Measurements from ENCODE around the gene LOC128125822.

Gene LOC128125822

DNA sequence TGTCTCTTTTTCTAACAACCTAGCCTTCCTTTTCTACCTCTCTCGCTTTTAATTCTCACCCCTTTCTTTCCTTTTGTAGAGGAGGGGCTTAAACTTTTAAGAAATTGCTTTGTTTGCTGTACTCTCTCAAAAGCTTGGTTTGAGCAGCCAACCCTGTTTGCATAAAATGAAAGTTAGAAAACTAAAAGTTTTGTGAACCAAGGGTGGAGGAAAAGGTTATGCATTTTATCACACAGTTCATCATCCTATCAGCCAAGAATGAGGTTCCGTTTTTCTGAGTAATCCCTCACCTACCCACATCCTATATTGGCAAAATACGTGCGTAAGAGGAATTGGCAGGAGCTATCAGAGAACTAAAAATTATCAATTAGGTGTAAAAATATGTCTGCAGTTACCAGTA lies 42.8 kb upstream of the LOC128125822 start:
- Mint-ChIP-seq H3K4me3 (peak overlapping the region; percentile 12 to 88 (median 62)), H3K36me3 (no peaks in the 10 kb centered on the region), H3K4me1 (peaks cover 9 to 21% (median 11%) of the 10 kb centered on the region in 4 donors), H3K9me3 (peaks cover 0 to 3% (median 0%) of the 10 kb centered on the region in 8 donors), H3K27ac (peak overlapping the region in 5 of 7 donors; percentile 63 to 81 (median 75)), H3K27me3 (no peaks in the 10 kb centered on the region)
- Histone ChIP-seq H3K4me1 (ENCODE audit: insufficient read depth, low read length) (peaks cover 12% of the 10 kb centered on the region), H3K36me3 (ENCODE audit: insufficient read depth, low read length) (no peaks in the 10 kb centered on the region), H3K27ac (ENCODE audit: low read depth, low read length) (peak overlapping the region; percentile 10), H3K9me3 (ENCODE audit: control insufficient read depth in 1 of 2, low read length in 2 of 2) (no peaks in the 10 kb centered on the region), H3K4me3 (ENCODE audit: low read length in 2 of 2) (no peak overlapping the region), H3K27me3 (ENCODE audit: insufficient read depth, low read length) (no peaks in the 10 kb centered on the region)
- peak in 2 of 5 donors; percentile 1 to 19 for DNase-seq
- intact Hi-C loops (cut with micrococcal nuclease), result no loop called here
- ChIA-PET POLR2A (ENCODE audit: partially characterized antibody) (no interaction called here), CTCF (ENCODE audit: partially characterized antibody) (no interaction called here)

DNA sequence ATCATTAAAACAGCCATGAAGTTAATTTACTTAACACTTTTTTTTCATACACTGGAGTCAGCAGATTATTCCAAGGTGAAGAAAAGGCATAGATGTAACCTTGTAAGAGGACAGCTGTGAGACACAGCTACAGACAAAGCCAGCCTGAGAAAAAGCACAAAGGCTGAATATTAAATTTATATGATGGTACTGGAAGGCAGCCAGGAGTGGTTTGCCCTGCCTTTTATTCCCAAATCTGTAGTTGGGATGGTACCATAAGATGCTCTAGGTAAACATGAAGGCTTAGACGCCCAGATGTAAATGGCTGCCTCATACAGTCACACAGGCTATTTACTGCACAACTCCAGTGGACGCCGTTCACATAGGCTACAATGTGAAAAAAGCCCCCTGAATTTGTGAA lies 42.1 kb upstream of the LOC128125822 start:
- POLR2A ChIA-PET (ENCODE audit: partially characterized antibody), result no interaction called here
- H3K4me3 Mint-ChIP-seq, result no peak overlapping the region

DNA sequence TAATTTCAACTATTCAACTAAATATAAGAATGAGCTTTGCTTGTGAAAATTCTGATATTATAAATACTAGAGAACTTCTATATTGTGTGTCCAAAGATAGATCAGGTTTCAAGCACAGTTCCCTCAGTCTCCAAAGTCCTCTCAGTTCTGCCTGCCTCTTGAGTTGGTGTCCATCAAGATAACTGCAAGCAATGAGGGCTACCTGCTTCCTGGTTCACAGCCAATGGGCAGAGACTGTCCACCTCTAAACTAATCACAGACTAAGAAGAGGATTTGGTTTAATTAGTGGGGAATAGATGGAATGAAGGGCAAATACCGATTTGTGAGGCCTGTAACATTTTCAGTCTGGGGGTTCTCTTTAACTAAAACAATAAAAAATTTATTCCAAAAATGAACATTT lies 41.3 kb upstream of the LOC128125822 start:
- Histone ChIP-seq H3K4me3 (ENCODE audit: low read length in 2 of 2) (no peak overlapping the region), H3K9me3 (ENCODE audit: control insufficient read depth in 1 of 2, low read length in 2 of 2) (no peaks in the 10 kb centered on the region), H3K27me3 (ENCODE audit: insufficient read depth, low read length) (no peaks in the 10 kb centered on the region), H3K36me3 (ENCODE audit: insufficient read depth, low read length) (no peaks in the 10 kb centered on the region), H3K27ac (ENCODE audit: low read depth, low read length) (no peak overlapping the region), H3K4me1 (ENCODE audit: insufficient read depth, low read length) (peaks cover 12% of the 10 kb centered on the region)
- Mint-ChIP-seq H3K36me3 (no peaks in the 10 kb centered on the region), H3K9me3 (no peaks in the 10 kb centered on the region), H3K27me3 (no peaks in the 10 kb centered on the region), H3K4me3 (no peak overlapping the region), H3K4me1 (peaks cover 6 to 13% (median 11%) of the 10 kb centered on the region in 4 donors), H3K27ac (no peak overlapping the region)
- POLR2A ChIA-PET (ENCODE audit: partially characterized antibody), result no interaction called here
- intact Hi-C loops (cut with micrococcal nuclease), result no loop called here
- CTCF ChIA-PET (ENCODE audit: partially characterized antibody), result no interaction called here
- DNase-seq, result no peak

More for the DNA sequence above, 42.1 kb upstream of the LOC128125822 start:
- Mint-ChIP-seq H3K36me3 (no peaks in the 10 kb centered on the region), H3K27me3 (no peaks in the 10 kb centered on the region), H3K4me1 (peaks cover 7 to 19% (median 11%) of the 10 kb centered on the region in 4 donors), H3K27ac (peak overlapping the region in 3 of 7 donors; percentile 63 to 77 (median 75)), H3K9me3 (peaks cover 0 to 3% (median 0%) of the 10 kb centered on the region in 8 donors)
- Histone ChIP-seq H3K9me3 (ENCODE audit: control insufficient read depth in 1 of 2, low read length in 2 of 2) (no peaks in the 10 kb centered on the region), H3K4me1 (ENCODE audit: insufficient read depth, low read length) (peaks cover 12% of the 10 kb centered on the region), H3K27me3 (ENCODE audit: insufficient read depth, low read length) (no peaks in the 10 kb centered on the region), H3K36me3 (ENCODE audit: insufficient read depth, low read length) (no peaks in the 10 kb centered on the region), H3K4me3 (ENCODE audit: low read length in 2 of 2) (no peak overlapping the region), H3K27ac (ENCODE audit: low read depth, low read length) (no peak overlapping the region)
- no peak for DNase-seq
- intact Hi-C loops (cut with micrococcal nuclease), result no loop called here
- CTCF ChIA-PET (ENCODE audit: partially characterized antibody), result no interaction called here

DNA sequence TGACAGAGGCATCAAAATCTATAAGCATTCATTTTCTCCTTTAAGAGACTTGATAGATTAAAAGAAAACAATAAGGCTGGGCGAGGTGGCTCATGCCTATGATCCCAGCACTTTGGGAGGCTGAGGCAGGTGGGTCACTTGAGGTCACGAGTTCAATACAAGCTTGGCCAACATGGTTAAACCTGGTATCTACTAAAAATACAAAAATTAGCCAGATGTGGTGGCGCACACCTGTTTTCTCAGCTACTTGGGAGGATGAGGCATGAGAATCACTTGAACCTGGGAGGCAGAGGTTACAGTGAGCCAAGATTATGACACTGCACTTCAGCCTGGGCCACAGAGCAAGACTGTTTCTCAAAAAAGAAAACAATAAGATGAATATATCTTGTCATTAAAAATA lies 39.3 kb upstream of the LOC128125822 start:
- H3K4me1 ChIP-seq (ENCODE audit: insufficient read depth, low read length), result peaks cover 12% of the 10 kb centered on the region
- Mint-ChIP-seq H3K4me3 (no peak overlapping the region), H3K27me3 (no peaks in the 10 kb centered on the region), H3K4me1 (peaks cover 6 to 13% (median 10%) of the 10 kb centered on the region in 4 donors), H3K36me3 (no peaks in the 10 kb centered on the region), H3K9me3 (no peaks in the 10 kb centered on the region), H3K27ac (no peak overlapping the region)
- ChIA-PET POLR2A (ENCODE audit: partially characterized antibody) (no interaction called here), CTCF (ENCODE audit: partially characterized antibody) (interaction anchor here (1.1 to 1.2 kb wide), 2 partner anchors 41 to 42 kb away, joined by 3 read pairs; no protein-coding TSS in a partner anchor)
- DNase-seq, result no peak
- intact Hi-C loops (cut with micrococcal nuclease), result no loop called here
- H3K36me3 ChIP-seq (ENCODE audit: insufficient read depth, low read length), result no peaks in the 10 kb centered on the region
- H3K9me3 ChIP-seq (ENCODE audit: control insufficient read depth in 1 of 2, low read length in 2 of 2), result no peaks in the 10 kb centered on the region
- no peaks in the 10 kb centered on the region for H3K27me3 ChIP-seq (ENCODE audit: insufficient read depth, low read length)
- H3K4me3 ChIP-seq (ENCODE audit: low read length in 2 of 2), result no peak overlapping the region
- H3K27ac ChIP-seq (ENCODE audit: low read depth, low read length), result no peak overlapping the region

DNA sequence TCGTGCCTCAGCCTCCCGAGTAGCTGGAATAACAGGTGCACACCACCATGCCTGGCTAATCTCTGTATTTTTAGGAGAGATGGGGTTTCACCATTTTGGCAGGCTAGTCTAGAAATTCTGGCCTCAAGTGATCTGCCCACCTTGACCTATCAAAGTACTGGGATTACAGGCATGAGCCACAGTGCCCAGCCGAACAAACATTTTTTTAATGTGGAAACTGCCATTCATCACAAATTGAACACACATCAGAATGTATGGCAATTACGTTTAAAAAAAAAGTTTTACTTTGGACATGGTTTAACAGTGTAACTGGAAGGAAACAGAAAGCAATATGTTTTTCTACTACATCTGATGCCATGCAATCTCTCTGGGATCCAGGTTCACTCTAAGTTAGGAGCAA lies 38.3 kb upstream of the LOC128125822 start:
- Histone ChIP-seq H3K9me3 (ENCODE audit: control insufficient read depth in 1 of 2, low read length in 2 of 2) (no peaks in the 10 kb centered on the region), H3K36me3 (ENCODE audit: insufficient read depth, low read length) (no peaks in the 10 kb centered on the region), H3K27ac (ENCODE audit: low read depth, low read length) (no peak overlapping the region), H3K4me3 (ENCODE audit: low read length in 2 of 2) (no peak overlapping the region), H3K27me3 (ENCODE audit: insufficient read depth, low read length) (no peaks in the 10 kb centered on the region), H3K4me1 (ENCODE audit: insufficient read depth, low read length) (peaks cover 12% of the 10 kb centered on the region)
- intact Hi-C loops (cut with micrococcal nuclease), result no loop called here
- peaks cover 6 to 13% (median 10%) of the 10 kb centered on the region in 4 donors for H3K4me1 Mint-ChIP-seq
- CTCF ChIA-PET (ENCODE audit: partially characterized antibody), result no interaction called here
- H3K9me3 Mint-ChIP-seq, result no peaks in the 10 kb centered on the region
- no peak overlapping the region for H3K4me3 Mint-ChIP-seq
- H3K36me3 Mint-ChIP-seq, result no peaks in the 10 kb centered on the region
- H3K27me3 Mint-ChIP-seq, result no peaks in the 10 kb centered on the region
- no peak overlapping the region for H3K27ac Mint-ChIP-seq
- POLR2A ChIA-PET (ENCODE audit: partially characterized antibody), result no interaction called here
- no peak for DNase-seq

DNA sequence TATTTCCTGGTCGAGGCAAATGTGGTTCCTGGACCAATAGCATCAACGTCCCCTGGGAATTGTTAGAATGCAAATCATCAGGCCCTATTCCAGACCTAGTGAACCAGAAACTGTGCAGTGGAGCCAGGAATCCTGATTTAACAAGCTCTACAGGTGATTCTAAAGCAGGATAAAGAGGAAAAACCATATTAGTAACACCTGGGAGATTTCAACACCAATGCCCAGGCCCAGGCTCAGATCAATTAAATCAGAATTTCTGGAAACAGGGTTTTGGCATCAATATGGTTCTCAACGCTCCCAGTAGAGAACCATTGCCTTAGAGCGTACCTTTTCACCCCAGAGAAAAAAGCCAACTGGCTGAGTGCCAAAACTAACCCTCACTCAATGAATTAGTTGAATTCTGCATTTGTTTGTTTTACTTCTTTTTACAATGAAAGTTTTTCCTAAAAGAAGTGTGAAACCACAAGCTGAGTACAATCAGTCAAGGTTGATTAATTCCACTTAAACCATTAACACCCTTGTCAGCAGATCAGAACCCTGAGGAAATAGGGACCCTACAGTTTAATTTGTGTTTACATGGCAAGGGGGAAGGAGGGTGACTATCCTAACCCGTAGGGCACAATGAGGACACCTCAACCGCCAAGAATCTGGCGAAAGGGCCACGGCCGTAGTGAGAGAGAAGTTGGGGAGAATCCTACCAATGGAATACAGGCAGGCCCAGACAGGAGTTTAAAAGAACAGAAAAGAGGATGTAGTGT lies 34.9 kb upstream of the LOC128125822 start:
- no peaks in the 10 kb centered on the region for H3K36me3 ChIP-seq (ENCODE audit: insufficient read depth, low read length)
- H3K4me1 ChIP-seq (ENCODE audit: insufficient read depth, low read length), result no peaks in the 10 kb centered on the region
- no peaks in the 10 kb centered on the region for H3K9me3 ChIP-seq (ENCODE audit: control insufficient read depth in 1 of 2, low read length in 2 of 2)
- ChIA-PET CTCF (ENCODE audit: partially characterized antibody) (no interaction called here), POLR2A (ENCODE audit: partially characterized antibody) (no interaction called here)
- intact Hi-C loops (cut with micrococcal nuclease), result no loop called here
- Mint-ChIP-seq H3K9me3 (peaks cover 0 to 4% (median 0%) of the 10 kb centered on the region in 8 donors), H3K36me3 (no peaks in the 10 kb centered on the region), H3K4me1 (no peaks in the 10 kb centered on the region), H3K27ac (no peak overlapping the region), H3K4me3 (peak overlapping the region in 1 of 8 donors; percentile 54), H3K27me3 (peaks cover 0 to 6% of the 10 kb centered on the region in 2 donors)
- H3K27ac ChIP-seq (ENCODE audit: low read depth, low read length), result no peak overlapping the region
- no peak overlapping the region for H3K4me3 ChIP-seq (ENCODE audit: low read length in 2 of 2)
- H3K27me3 ChIP-seq (ENCODE audit: insufficient read depth, low read length), result no peaks in the 10 kb centered on the region
- no peak for DNase-seq

DNA sequence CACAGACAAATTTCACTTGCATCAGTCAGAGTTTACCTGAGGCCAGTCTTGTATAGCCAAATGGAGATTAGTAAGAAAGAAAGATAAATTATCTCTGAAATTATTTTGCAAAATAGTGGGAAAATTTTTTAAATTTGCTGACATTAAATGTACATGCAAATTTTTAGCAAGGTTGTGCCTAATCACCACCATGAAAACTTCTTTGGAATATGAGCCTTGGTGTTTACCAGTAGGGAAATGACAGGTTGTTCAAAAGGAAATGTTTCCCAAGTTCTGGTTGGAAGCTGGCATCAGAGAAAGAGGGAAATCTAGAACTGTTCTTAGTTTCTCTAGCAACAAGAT lies 34.4 kb upstream of the LOC128125822 start:
- peaks cover 0 to 4% (median 0%) of the 10 kb centered on the region in 8 donors for H3K9me3 Mint-ChIP-seq
- Histone ChIP-seq H3K4me1 (ENCODE audit: insufficient read depth, low read length) (no peaks in the 10 kb centered on the region), H3K27me3 (ENCODE audit: insufficient read depth, low read length) (no peaks in the 10 kb centered on the region), H3K9me3 (ENCODE audit: control insufficient read depth in 1 of 2, low read length in 2 of 2) (no peaks in the 10 kb centered on the region), H3K36me3 (ENCODE audit: insufficient read depth, low read length) (no peaks in the 10 kb centered on the region), H3K4me3 (ENCODE audit: low read length in 2 of 2) (no peak overlapping the region), H3K27ac (ENCODE audit: low read depth, low read length) (no peak overlapping the region)
- POLR2A ChIA-PET (ENCODE audit: partially characterized antibody), result no interaction called here
- H3K27ac Mint-ChIP-seq, result no peak overlapping the region
- intact Hi-C loops (cut with micrococcal nuclease), result no loop called here
- H3K4me1 Mint-ChIP-seq, result no peaks in the 10 kb centered on the region
- no peak for DNase-seq
- no peaks in the 10 kb centered on the region for H3K36me3 Mint-ChIP-seq
- CTCF ChIA-PET (ENCODE audit: partially characterized antibody), result no interaction called here
- peaks cover 2 to 6% of the 10 kb centered on the region in 2 donors for H3K27me3 Mint-ChIP-seq
- H3K4me3 Mint-ChIP-seq, result no peak overlapping the region
